Cardiac fibroblast (primary cell): Measurements from ENCODE around the gene TCL1B.

Experiments
- DNase-seq, 2 donors: peaks; one replicate each; pipeline versions ENCODE4 v3.0.0 to v3.0.0-alpha.2; 2010; ENCODE audit warnings: low read depth in 2 of 2
- H3K4me3 ChIP-seq, 2 donors: replicated peaks in 1 of 2; 1 replicate in 1 of 2; 2 replicates in 1 of 2; pipeline ENCODE4 v1.5.1; 2011; ENCODE audit warnings: low read depth in 2 of 2, low read length in 2 of 2, mild to moderate bottlenecking in 2 of 2, moderate library complexity in 1 of 2
- TF ChIP-seq, protein P1 (sequence below): IDR thresholded peaks from one replicate; pipeline ENCODE4 v1.5.1; 2011; ENCODE audit warnings: low read depth, mild to moderate bottlenecking, low read length, inconsistent platforms

The TCL1B gene

DNA sequence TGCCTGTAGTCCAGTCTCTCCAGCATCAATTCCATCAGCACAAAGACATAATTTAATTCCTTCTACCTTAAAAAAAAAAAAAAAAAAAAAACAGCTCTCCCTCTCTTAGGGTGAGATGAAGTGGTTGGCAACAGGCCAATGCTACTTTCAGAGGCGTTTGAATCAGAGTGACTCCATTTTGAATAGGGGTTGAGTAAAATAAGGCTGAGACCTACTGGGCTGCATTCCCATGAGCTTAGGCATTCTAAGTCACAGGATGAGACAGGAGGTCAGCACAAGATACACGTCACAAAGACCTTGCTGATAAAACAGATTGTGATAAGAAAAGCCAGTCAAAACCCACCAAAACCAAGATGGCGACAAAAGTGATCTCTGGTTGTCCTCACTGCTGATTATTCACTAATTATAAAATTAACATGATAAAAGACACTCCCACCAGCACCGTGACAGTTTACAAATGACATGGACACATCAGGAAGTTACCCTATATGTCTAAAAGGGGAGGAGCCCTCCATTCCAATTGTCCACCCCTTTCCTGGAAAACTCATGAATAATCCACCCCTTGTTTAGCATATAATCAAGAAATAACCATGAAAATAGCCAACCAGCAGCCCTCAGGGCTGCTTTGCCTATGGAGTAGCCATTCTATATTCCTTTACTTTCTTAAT lies 6.9 kb upstream of the TCL1B start:
- no peak for DNase-seq
- TF ChIP-seq, protein P1, sequence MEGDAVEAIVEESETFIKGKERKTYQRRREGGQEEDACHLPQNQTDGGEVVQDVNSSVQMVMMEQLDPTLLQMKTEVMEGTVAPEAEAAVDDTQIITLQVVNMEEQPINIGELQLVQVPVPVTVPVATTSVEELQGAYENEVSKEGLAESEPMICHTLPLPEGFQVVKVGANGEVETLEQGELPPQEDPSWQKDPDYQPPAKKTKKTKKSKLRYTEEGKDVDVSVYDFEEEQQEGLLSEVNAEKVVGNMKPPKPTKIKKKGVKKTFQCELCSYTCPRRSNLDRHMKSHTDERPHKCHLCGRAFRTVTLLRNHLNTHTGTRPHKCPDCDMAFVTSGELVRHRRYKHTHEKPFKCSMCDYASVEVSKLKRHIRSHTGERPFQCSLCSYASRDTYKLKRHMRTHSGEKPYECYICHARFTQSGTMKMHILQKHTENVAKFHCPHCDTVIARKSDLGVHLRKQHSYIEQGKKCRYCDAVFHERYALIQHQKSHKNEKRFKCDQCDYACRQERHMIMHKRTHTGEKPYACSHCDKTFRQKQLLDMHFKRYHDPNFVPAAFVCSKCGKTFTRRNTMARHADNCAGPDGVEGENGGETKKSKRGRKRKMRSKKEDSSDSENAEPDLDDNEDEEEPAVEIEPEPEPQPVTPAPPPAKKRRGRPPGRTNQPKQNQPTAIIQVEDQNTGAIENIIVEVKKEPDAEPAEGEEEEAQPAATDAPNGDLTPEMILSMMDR = no peak
- no peak overlapping the region for H3K4me3 ChIP-seq

DNA sequence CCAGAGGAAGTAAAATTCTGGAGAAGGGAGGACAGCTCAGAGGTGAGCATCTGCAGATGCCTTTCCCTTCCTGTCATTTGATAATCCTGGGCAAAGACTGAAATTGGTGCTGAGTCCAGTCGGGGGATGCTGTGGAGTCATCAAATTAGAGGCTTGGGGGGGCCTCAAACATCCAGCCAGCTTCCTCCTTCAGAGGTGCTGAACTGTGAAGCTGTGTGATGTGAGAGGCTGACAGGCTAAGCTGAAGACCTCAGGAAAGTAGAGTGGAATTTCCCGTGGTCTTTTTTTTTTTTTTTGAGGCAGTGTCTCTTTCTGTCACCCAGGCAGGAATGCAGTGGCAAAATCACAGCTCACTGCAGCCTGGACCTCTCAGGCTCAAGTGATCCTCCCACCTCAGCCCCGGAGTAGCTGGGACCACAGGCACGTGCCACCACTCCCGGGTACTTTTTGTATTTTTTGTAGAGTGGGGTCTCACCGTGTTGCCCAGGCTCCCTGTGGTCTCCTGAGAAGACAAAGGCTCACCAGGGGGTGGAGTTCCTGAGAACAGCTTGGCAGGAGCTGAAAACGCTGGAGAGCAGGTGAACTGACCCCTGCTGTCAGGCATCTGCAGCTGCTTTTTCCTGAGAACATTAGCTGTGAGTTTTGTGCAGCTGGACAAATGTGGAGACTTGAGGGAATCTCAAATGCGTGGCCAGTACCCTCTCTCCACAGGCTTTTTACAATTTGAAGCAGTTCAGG lies 6.1 kb upstream of the TCL1B start:
- TF ChIP-seq, protein P1 = no peak
- DNase-seq = no peak
- H3K4me3 ChIP-seq = no peak overlapping the region

DNA sequence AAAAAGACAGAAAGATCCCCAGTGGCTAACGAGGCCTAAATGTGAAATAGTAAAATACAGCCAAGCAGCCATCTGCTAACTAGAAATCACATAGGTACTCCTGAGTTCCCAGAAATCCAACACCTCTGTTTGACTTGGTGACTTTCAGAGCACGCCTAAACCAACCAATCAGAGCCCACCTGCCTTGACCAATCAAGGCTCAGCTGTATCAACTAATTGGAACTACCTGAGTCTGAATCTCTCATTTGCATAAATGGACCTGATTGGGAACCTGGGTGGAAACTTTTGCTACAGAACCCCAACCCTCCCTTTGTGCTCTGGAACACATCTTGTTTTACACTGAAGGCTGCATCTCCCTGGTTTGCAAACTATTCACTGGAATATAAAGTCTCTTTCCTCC lies 5.1 kb upstream of the TCL1B start:
- no peak for DNase-seq
- TF ChIP-seq, protein P1 = no peak
- H3K4me3 ChIP-seq = no peak overlapping the region

DNA sequence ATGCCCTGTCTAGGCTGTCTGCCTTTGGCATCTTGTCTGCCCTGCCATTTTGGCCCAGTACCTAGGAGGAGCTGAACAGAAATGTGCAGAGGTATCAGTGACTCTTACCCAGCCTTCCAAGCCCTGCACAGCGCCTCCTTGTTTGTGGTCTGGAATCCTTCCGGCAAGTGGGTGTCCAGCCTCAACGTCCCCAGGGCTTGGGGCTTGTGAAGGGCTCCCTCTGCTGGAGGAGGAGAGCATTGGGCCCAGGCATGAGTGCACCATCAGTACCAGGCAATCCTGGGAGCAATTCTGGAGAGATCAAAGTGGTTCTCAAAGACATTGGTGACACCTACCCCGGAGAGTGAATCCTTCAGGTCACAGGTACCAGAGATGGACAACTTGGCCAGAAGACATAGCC lies 2.4 kb upstream of the TCL1B start:
- no peak for DNase-seq
- H3K4me3 ChIP-seq = no peak overlapping the region
- TF ChIP-seq, protein P1 = peak; percentile 10

DNA sequence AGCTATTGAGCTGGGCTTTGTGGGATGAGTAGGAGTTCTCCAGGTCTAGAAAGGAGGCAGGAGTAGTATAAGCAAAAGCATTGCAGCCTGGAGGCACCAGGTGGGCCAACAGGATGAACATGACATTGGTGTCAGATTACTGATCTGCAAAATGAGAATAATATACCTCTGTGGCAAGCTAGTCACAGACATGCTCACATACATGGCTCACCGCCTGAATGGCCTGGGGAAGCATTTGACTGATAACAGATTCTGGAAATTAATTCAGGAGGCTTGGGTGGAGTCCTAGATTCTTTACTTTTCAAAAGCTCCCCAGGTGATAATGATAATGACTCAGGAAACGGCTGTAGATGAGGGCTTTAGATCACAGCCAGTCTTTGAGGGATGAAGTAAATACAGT lies 709 bp downstream of the TCL1B start:
- no peak overlapping the region for H3K4me3 ChIP-seq
- TF ChIP-seq, protein P1 = no peak
- no peak for DNase-seq

DNA sequence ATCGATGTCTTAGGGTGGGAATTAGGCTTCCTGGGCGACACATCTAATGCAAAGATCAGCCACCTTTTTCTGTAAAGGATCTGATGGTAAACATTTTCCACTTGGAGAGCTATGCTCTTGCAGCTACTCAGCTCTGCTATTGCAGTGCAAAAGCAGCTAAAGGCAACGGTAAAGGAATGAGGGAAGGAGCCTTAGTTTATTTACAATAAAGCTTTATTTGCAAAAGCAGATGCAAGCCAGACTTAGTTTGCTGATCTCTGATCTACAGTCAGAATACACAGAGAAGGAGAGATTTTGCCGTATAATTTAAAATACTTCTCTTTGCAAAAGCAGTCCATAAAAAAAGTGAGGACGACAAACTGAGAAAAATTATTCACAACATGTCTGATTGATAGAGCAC lies 3.2 kb downstream of the TCL1B start:
- DNase-seq = no peak
- TF ChIP-seq, protein P1 = no peak
- H3K4me3 ChIP-seq = no peak overlapping the region
